ENCODE measurements around the gene BCAR1.

BCAR1 gene

GRCh38 chr16:75267631-75268264 lies 16.3 kb upstream of the BCAR1 start:
- DNase-seq: no peak

- no peak for DNase-seq
Observed at GRCh38 chr16:75266738-75267630, 15.6 kb upstream of the BCAR1 start.

GRCh38 chr16:75265911-75266701 lies 14.7 kb upstream of the BCAR1 start:
- no peak for DNase-seq

- no peak for DNase-seq
Observed at GRCh38 chr16:75264999-75265910, 13.8 kb upstream of the BCAR1 start.

GRCh38 chr16:75264457-75264998 lies 13.1 kb upstream of the BCAR1 start:
- DNase-seq: no peak

- no peak for DNase-seq
Observed at GRCh38 chr16:75263963-75264445, 12.6 kb upstream of the BCAR1 start.

GRCh38 chr16:75263291-75263962 lies 12.0 kb upstream of the BCAR1 start:
- DNase-seq: no peak

GRCh38 chr16:75262800-75263127 lies 11.3 kb upstream of the BCAR1 start:
- DNase-seq: no peak

- DNase-seq: no peak
Observed at GRCh38 chr16:75262104-75262799, 10.8 kb upstream of the BCAR1 start.

GRCh38 chr16:75261590-75262078 lies 10.2 kb upstream of the BCAR1 start:
- DNase-seq: no peak

- DNase-seq: no peak
Observed at GRCh38 chr16:75260851-75261589, 9.6 kb upstream of the BCAR1 start.

GRCh38 chr16:75258807-75259141 lies 7.3 kb upstream of the BCAR1 start:
- DNase-seq: no peak

- no peak for DNase-seq
Observed at GRCh38 chr16:75257886-75258806, 6.7 kb upstream of the BCAR1 start.

GRCh38 chr16:75256696-75257343 lies 5.4 kb upstream of the BCAR1 start:
- no peak for DNase-seq

GRCh38 chr16:75256059-75256571 lies 4.7 kb upstream of the BCAR1 start:
- no peak for DNase-seq

GRCh38 chr16:75254359-75254837 lies 3.0 kb upstream of the BCAR1 start:
- no peak for DNase-seq

GRCh38 chr16:75252946-75253911 lies 1.8 kb upstream of the BCAR1 start:
- no peak for DNase-seq
